NB4 (cell line): ENCODE data around the gene ACTC1.

ENCODE experiments used
- DNase-seq: peaks from one replicate; pipeline ENCODE4 v3.0.0; 2010; ENCODE audit warnings: low read depth
- H3K4me3 ChIP-seq: one replicate; pipeline ENCODE4 v1.5.1; 2011; ENCODE audit warnings: mild to moderate bottlenecking, low read depth, low read length, moderate library complexity
- MAX ChIP-seq: IDR thresholded peaks from 2 replicates; pipeline ENCODE4 v1.6.1; 2011; ENCODE audit warnings: low read depth, low read length
- MYC ChIP-seq: IDR thresholded peaks from 2 replicates; pipeline ENCODE4 v1.6.1; 2011; ENCODE audit warnings: low read depth, low read length
- POLR2A ChIP-seq: IDR thresholded peaks from 2 replicates; pipeline ENCODE4 v1.6.1; 2011; ENCODE audit warnings: mild to moderate bottlenecking; ENCODE audit not compliant: insufficient read length; ENCODE audit errors: extremely low read depth
- TF ChIP-seq, protein P1 (sequence below): IDR thresholded peaks from one replicate; pipeline ENCODE4 v1.5.1; 2012; ENCODE audit warnings: low read depth, low read length

The ACTC1 gene

DNA sequence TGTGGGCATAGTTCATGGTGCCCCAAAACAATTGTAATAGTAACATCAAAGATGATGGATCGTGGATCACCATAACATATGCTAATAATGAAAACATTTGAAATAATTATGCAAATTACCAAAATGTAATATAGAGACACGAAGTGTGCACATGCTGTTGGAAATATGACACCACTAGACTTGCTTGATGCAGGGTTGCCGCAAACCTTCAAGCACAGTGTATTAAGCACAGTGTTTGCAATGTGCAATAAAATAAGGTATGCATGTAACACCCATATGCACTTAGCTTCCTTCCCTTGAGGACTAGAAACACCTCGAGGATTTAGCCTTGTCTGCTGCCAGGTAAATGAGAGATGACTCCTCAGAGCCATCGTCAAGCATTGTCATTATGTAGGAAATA is 29.6 kb downstream of the ACTC1 start:
- TF ChIP-seq MYC (no peak), MAX (no peak), POLR2A (no peak)
- TF ChIP-seq, protein P1, sequence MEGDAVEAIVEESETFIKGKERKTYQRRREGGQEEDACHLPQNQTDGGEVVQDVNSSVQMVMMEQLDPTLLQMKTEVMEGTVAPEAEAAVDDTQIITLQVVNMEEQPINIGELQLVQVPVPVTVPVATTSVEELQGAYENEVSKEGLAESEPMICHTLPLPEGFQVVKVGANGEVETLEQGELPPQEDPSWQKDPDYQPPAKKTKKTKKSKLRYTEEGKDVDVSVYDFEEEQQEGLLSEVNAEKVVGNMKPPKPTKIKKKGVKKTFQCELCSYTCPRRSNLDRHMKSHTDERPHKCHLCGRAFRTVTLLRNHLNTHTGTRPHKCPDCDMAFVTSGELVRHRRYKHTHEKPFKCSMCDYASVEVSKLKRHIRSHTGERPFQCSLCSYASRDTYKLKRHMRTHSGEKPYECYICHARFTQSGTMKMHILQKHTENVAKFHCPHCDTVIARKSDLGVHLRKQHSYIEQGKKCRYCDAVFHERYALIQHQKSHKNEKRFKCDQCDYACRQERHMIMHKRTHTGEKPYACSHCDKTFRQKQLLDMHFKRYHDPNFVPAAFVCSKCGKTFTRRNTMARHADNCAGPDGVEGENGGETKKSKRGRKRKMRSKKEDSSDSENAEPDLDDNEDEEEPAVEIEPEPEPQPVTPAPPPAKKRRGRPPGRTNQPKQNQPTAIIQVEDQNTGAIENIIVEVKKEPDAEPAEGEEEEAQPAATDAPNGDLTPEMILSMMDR = no peak
- no peak overlapping the region for H3K4me3 ChIP-seq
- no peak for DNase-seq

DNA sequence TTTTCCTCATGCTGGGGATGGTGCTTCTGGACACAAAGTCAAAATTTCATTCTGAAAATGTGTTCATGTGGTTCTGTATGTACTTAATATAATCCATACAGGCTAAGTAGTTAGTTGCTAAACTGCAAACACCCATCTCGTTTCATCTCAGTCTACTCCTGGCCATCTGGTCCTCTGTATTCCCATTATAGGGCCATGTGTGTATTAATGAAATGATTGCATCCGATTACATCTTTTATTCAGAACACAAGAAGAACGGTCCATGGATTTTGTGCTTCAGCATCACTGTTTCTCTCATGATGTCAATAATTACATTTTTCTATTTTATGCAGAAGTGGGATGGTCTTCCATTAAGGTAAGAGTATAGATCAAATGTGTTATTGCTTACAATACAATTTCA is 34.4 kb downstream of the ACTC1 start:
- DNase-seq = no peak
- TF ChIP-seq, protein P1 = no peak
- TF ChIP-seq POLR2A (no peak), MYC (no peak), MAX (no peak)
- H3K4me3 ChIP-seq = no peak overlapping the region

- H3K4me3 ChIP-seq = no peak overlapping the region
- no peak for TF ChIP-seq MAX
- TF ChIP-seq, protein P1 = no peak
- TF ChIP-seq MYC = no peak
- no peak for TF ChIP-seq POLR2A
- no peak for DNase-seq
Observed at GRCh38 chr15:34759992-34760391, 35.4 kb downstream of the ACTC1 start.

- DNase-seq = no peak
- TF ChIP-seq MAX (no peak), MYC (no peak), POLR2A (no peak)
- TF ChIP-seq, protein P1 = no peak
- no peak overlapping the region for H3K4me3 ChIP-seq
Observed at GRCh38 chr15:34759347-34759746, 36.0 kb downstream of the ACTC1 start.

DNA sequence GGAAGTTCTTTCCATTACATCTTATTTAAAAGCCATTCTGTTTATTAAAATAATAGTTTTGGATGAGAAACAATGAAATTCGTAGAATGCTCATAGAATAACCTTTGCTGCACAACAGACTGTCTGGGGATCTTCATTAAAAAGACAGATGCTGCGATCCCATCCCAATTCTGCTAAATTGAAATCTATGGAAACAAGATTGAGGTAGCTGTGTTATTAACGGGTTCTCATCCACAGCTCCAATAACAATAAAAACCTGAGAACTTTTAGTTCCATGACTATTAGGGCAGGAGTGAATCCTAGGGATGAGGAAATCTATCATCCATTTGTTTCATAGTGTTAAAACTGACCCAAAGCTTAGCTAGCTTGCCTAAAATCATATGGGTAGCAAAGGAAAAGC is 38.1 kb downstream of the ACTC1 start:
- H3K4me3 ChIP-seq = no peak overlapping the region
- no peak for DNase-seq
- TF ChIP-seq MYC = no peak
- TF ChIP-seq, protein P1 = no peak
- TF ChIP-seq POLR2A = no peak
- no peak for TF ChIP-seq MAX

DNA sequence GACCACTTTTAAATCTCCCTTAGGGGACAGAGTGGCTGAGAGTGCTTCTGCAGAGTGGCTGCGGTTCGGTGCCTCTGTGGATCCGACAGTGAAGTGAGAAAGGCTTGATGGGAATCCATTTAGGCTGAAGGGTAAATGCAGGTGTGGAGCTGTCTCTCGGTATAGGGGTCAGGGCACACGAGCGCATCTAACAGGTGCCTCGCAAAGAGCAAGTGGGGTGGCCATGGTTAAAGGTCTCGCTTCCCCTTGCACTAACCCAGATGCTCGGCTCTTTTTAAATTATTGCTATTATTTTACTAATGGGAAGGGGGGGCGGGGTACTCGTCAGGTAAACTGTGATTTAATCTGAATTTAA is 40.0 kb downstream of the ACTC1 start:
- DNase-seq = no peak
- no peak overlapping the region for H3K4me3 ChIP-seq
- TF ChIP-seq, protein P1 = no peak
- TF ChIP-seq MAX (no peak), POLR2A (no peak), MYC (no peak)
